BE2C (cell line): ENCODE results near the gene WARS2.
"Not testable (repeated sequence)": the region's sequence is repeated elsewhere in the genome, so short reads cannot be mapped to it uniquely, and the experiment has no call there.

ENCODE experiments used
- DNase-seq: peaks from one replicate; pipeline ENCODE4 v3.0.0-alpha.2; 2020
- H3K27me3 ChIP-seq: fragments of 250-450 bp; sonication (Bioruptor Pico); 2 replicates; pipeline ENCODE4 v1.5.1; 2020; ENCODE audit warnings: mild to moderate bottlenecking
- H3K36me3 ChIP-seq: fragments of 250-450 bp; sonication (Bioruptor Pico); 2 replicates; pipeline ENCODE4 v1.5.1; 2020; ENCODE audit warnings: mild to moderate bottlenecking
- H3K4me1 ChIP-seq: fragments of 250-450 bp; sonication (Bioruptor Pico); 2 replicates; pipeline ENCODE4 v1.5.1; 2020
- H3K4me3 ChIP-seq: 2 replicates; pipeline ENCODE4 v1.5.1; 2011; ENCODE audit warnings: low read depth, low read length
- H3K9me3 ChIP-seq: fragments of 250-450 bp; sonication (Bioruptor Pico); 2 replicates; pipeline ENCODE4 v1.5.1; 2020
- CTCF ChIP-seq: IDR thresholded peaks from 2 replicates; pipeline ENCODE4 v1.5.1; 2012; ENCODE audit warnings: mild to moderate bottlenecking, low read depth, low read length

WARS2 gene

GRCh38 chr1:119179051-119179450, 38.6 kb upstream of the WARS2 start:
- Histone ChIP-seq H3K4me1 (no peaks in the 10 kb centered on the region), H3K36me3 (no peaks in the 10 kb centered on the region), H3K4me3 (no peak overlapping the region), H3K27me3 (no peaks in the 10 kb centered on the region), H3K9me3 (no peaks in the 10 kb centered on the region)
- no peak for DNase-seq
- TF ChIP-seq CTCF, result no peak

DNA sequence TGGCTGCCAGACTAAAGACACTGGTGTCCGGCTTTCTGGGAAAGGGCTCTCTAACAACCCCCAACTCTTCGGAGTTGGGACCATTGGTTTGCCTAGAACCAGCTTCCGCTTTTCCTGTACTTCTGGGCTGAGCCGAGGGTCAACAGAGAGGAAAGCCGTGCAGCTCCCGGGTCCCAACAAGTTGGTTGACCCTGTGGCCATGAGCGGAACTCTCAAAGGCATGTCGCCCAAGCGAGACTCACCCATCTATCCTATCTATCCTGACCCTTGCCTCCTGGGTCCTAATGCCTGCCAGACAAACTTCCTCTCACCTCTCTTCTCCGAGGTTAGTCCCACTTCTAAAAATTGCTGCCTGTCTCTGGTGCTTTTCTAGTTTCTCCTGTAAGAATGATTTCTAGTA, 32.5 kb upstream of the WARS2 start:
- not testable (repeated sequence) for H3K9me3 ChIP-seq, H3K4me3 ChIP-seq, H3K27me3 ChIP-seq, H3K4me1 ChIP-seq, H3K36me3 ChIP-seq, DNase-seq

GRCh38 chr1:119171381-119172010, 31.0 kb upstream of the WARS2 start:
- not testable (repeated sequence) for H3K27me3 ChIP-seq, H3K9me3 ChIP-seq, H3K4me1 ChIP-seq, DNase-seq, H3K4me3 ChIP-seq, H3K36me3 ChIP-seq

GRCh38 chr1:119163396-119163795, 22.9 kb upstream of the WARS2 start:
- Histone ChIP-seq H3K27me3 (no peaks in the 10 kb centered on the region), H3K36me3 (no peaks in the 10 kb centered on the region; the same call in 1 of the 2 replicates), H3K4me1 (no peaks in the 10 kb centered on the region), H3K9me3 (no peaks in the 10 kb centered on the region), H3K4me3 (no peak overlapping the region)
- no peak for DNase-seq
- no peak for TF ChIP-seq CTCF

DNA sequence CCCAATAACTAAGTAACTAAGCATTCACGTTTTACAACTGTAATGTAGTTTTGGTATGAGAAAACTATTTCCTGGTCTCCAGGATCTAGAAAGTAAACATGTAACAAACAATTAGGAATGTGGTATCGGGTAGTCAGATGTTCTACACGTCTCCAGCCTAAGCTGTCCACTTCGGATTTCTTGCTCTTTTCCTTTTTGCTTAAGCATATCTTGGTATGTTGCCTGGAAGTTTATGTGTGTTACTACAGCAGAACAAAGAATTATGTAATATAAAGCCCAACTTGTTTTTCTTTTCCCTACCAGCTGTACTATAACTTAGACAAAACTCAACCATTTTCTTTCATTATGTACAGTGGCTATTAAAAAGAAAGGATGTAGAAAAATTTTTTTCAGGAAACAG, 20.4 kb upstream of the WARS2 start:
- Histone ChIP-seq H3K4me1 (no peaks in the 10 kb centered on the region), H3K27me3 (no peaks in the 10 kb centered on the region), H3K4me3 (no peak overlapping the region), H3K9me3 (no peaks in the 10 kb centered on the region), H3K36me3 (peaks cover 4% of the 10 kb centered on the region)
- DNase-seq, result no peak
- TF ChIP-seq CTCF, result no peak

GRCh38 chr1:119160409-119160808, 20.0 kb upstream of the WARS2 start:
- no peaks in the 10 kb centered on the region for H3K4me1 ChIP-seq
- TF ChIP-seq CTCF, result no peak
- H3K4me3 ChIP-seq, result no peak overlapping the region
- H3K36me3 ChIP-seq, result peaks cover 4% of the 10 kb centered on the region
- DNase-seq, result no peak
- H3K9me3 ChIP-seq, result no peaks in the 10 kb centered on the region
- no peaks in the 10 kb centered on the region for H3K27me3 ChIP-seq

- H3K36me3 ChIP-seq, result peaks cover 4% of the 10 kb centered on the region
- no peaks in the 10 kb centered on the region for H3K4me1 ChIP-seq
- H3K27me3 ChIP-seq, result no peaks in the 10 kb centered on the region
- no peak for DNase-seq
- H3K4me3 ChIP-seq, result no peak overlapping the region
- H3K9me3 ChIP-seq, result no peaks in the 10 kb centered on the region
- TF ChIP-seq CTCF, result no peak
Measured at GRCh38 chr1:119159966-119160365, 19.5 kb upstream of the WARS2 start.
